H9 (cell line): ENCODE measurements around the gene CKS1B. TPM values are rescaled to one million over a fixed set of nuclear protein-coding genes. Genes with fewer than 3 reads are reported as not detected.

Source experiments
- DNase-seq: peaks from one replicate; pipeline ENCODE4 v3.0.0-alpha.2; 2017
- H2AFZ ChIP-seq: one replicate; pipeline ENCODE4 v1.6.1; 2013; ENCODE audit warnings: mild to moderate bottlenecking, low read length, control low read depth, moderate library complexity
- H2AK5ac ChIP-seq: 2 replicates; pipeline ENCODE4 v1.6.1; 2013; ENCODE audit warnings: low read length, control low read depth, mixed read lengths; ENCODE audit not compliant: insufficient read length
- H2BK120ac ChIP-seq: one replicate; pipeline ENCODE4 v1.6.1; 2013; ENCODE audit warnings: low read depth, mild to moderate bottlenecking, low read length, control low read depth, inconsistent platforms; ENCODE audit not compliant: poor library complexity, severe bottlenecking
- H2BK12ac ChIP-seq: 2 replicates; pipeline ENCODE4 v1.6.1; 2013; ENCODE audit warnings: low read length, control low read depth, mixed read lengths, low read depth; ENCODE audit not compliant: insufficient read length
- H2BK15ac ChIP-seq: 2 replicates; pipeline ENCODE4 v1.6.1; 2013; ENCODE audit warnings: low read depth, low read length, control low read depth
- H2BK20ac ChIP-seq: one replicate; pipeline ENCODE4 v1.6.1; 2013; ENCODE audit warnings: low read depth, mild to moderate bottlenecking, low read length, control low read depth, inconsistent platforms; ENCODE audit not compliant: poor library complexity, severe bottlenecking
- H2BK5ac ChIP-seq: 2 replicates; pipeline ENCODE4 v1.6.1; 2013; ENCODE audit warnings: low read length, control low read depth, mixed read lengths; ENCODE audit not compliant: insufficient read length
- H3K14ac ChIP-seq: 2 replicates; pipeline ENCODE4 v1.6.1; 2013; ENCODE audit warnings: low read length, control low read depth; ENCODE audit not compliant: insufficient read depth
- H3K18ac ChIP-seq: 2 replicates; pipeline ENCODE4 v1.6.1; 2013; ENCODE audit warnings: low read depth, mild to moderate bottlenecking, mixed read lengths, low read length, control low read depth; ENCODE audit not compliant: insufficient read length
- H3K23ac ChIP-seq: 2 replicates; pipeline ENCODE4 v1.6.1; 2013; ENCODE audit warnings: low read length, control low read depth, mixed read lengths, low read depth; ENCODE audit not compliant: insufficient read length
- H3K23me2 ChIP-seq: 2 replicates; pipeline ENCODE4 v1.6.1; 2013; ENCODE audit warnings: low read depth, mild to moderate bottlenecking, mixed read lengths, low read length, control low read depth; ENCODE audit not compliant: insufficient read length, poor library complexity, severe bottlenecking
- H3K27ac ChIP-seq: 2 replicates; pipeline ENCODE4 v1.5.1; 2013; ENCODE audit warnings: low read length, control low read depth, mixed read lengths, low read depth; ENCODE audit not compliant: insufficient read length
- H3K27me3 ChIP-seq: 2 replicates; pipeline ENCODE4 v1.6.1; 2013; ENCODE audit warnings: low read length, control low read depth, inconsistent platforms; ENCODE audit not compliant: insufficient read depth
- H3K4ac ChIP-seq: 2 replicates; pipeline ENCODE4 v1.6.1; 2013; ENCODE audit warnings: low read depth, mild to moderate bottlenecking, control low read depth, inconsistent platforms, low read length, moderate library complexity
- H3K4me1 ChIP-seq: 2 replicates; pipeline ENCODE4 v1.6.1; 2013; ENCODE audit warnings: low read length, control low read depth, inconsistent platforms; ENCODE audit not compliant: insufficient read depth
- H3K4me2 ChIP-seq: 2 replicates; pipeline ENCODE4 v1.6.1; 2013; ENCODE audit warnings: low read length, control low read depth, mixed read lengths; ENCODE audit not compliant: insufficient read length, insufficient read depth
- H3K56ac ChIP-seq: 2 replicates; pipeline ENCODE4 v1.6.1; 2013; ENCODE audit warnings: low read depth, mild to moderate bottlenecking, mixed read lengths, low read length, control low read depth; ENCODE audit not compliant: insufficient read length
- H3K79me1 ChIP-seq: 2 replicates; pipeline ENCODE4 v1.6.1; 2013; ENCODE audit warnings: low read depth, mild to moderate bottlenecking, moderate library complexity, low read length, control low read depth, inconsistent platforms; ENCODE audit not compliant: insufficient read depth, poor library complexity, severe bottlenecking
- H3K79me2 ChIP-seq: 2 replicates; pipeline ENCODE4 v1.6.1; 2013; ENCODE audit warnings: low read length, control low read depth, inconsistent platforms; ENCODE audit not compliant: insufficient read depth
- H3K9ac ChIP-seq: 2 replicates; pipeline ENCODE4 v1.6.1; 2013; ENCODE audit warnings: low read length, control low read depth, mixed read lengths; ENCODE audit not compliant: insufficient read length; ENCODE audit errors: extremely low read depth
- H3K9me3 ChIP-seq: one replicate; pipeline ENCODE4 v1.6.1; 2013; ENCODE audit warnings: low read depth, low read length, inconsistent platforms; ENCODE audit not compliant: control insufficient read depth
- H3T11ph ChIP-seq: one replicate; pipeline ENCODE4 v1.6.1; 2013; ENCODE audit warnings: mild to moderate bottlenecking, low read length, control low read depth, inconsistent platforms
- H4K20me1 ChIP-seq: one replicate; pipeline ENCODE4 v1.6.1; 2013; ENCODE audit not compliant: control insufficient read depth, insufficient read length, insufficient read depth
- H4K5ac ChIP-seq: 2 replicates; pipeline ENCODE4 v1.6.1; 2013; ENCODE audit warnings: low read depth, mild to moderate bottlenecking, mixed read lengths, low read length, control low read depth; ENCODE audit not compliant: insufficient read length
- H4K8ac ChIP-seq: replicated peaks from 2 replicates; pipeline ENCODE4 v1.6.1; 2013; ENCODE audit warnings: low read length, control low read depth, mixed read lengths, low read depth; ENCODE audit not compliant: insufficient read length
- H4K91ac ChIP-seq: 2 replicates; pipeline ENCODE4 v1.6.1; 2013; ENCODE audit warnings: low read depth, mild to moderate bottlenecking, moderate library complexity, mixed read lengths, low read length, control low read depth; ENCODE audit not compliant: insufficient read length
- H3K27ac Mint-ChIP-seq, 3 experiments: 2 replicates in 2 of 3; 3 replicates in 1 of 3; pipeline ENCODE4 v1.8.0; 2020 to 2021; ENCODE audit warnings: mixed read lengths in 3 of 3, mild to moderate bottlenecking in 1 of 3, moderate library complexity in 1 of 3
- H3K27me3 Mint-ChIP-seq: 2 replicates; pipeline ENCODE4 v1.8.0; 2021; ENCODE audit warnings: low read depth, mild to moderate bottlenecking, moderate library complexity, mixed read lengths
- H3K36me3 Mint-ChIP-seq, 3 experiments: 2 replicates in 2 of 3; 3 replicates in 1 of 3; pipeline ENCODE4 v1.8.0; 2020 to 2021; ENCODE audit warnings: low read depth in 3 of 3, mixed read lengths in 3 of 3; ENCODE audit not compliant: insufficient read depth in 1 of 3
- H3K4me1 Mint-ChIP-seq, 2 experiments: 2 replicates each; pipeline ENCODE4 v1.8.0; 2020; ENCODE audit warnings: mixed read lengths in 2 of 2
- H3K4me3 Mint-ChIP-seq, 2 experiments: 2 replicates in 1 of 2; 3 replicates in 1 of 2; pipeline ENCODE4 v1.8.0; 2020 to 2021; ENCODE audit warnings: mild to moderate bottlenecking in 2 of 2, mixed read lengths in 2 of 2, moderate library complexity in 1 of 2
- H3K9me3 Mint-ChIP-seq, 2 experiments: 2 replicates in 1 of 2; 3 replicates in 1 of 2; pipeline ENCODE4 v1.8.0; 2020; ENCODE audit warnings: mild to moderate bottlenecking in 2 of 2, mixed read lengths in 2 of 2, moderate library complexity in 1 of 2
- WGBS: extraction: QIAGEN DNeasy Blood & Tissue Kit; methylation state at CpG from one replicate; pipeline ENCODE4 v1.1.7; 2013; ENCODE audit warnings: missing lambda C conversion rate, low lambda C conversion rate, mixed read lengths; ENCODE audit not compliant: insufficient read length; ENCODE audit errors: extremely low coverage; 5-methylcytosine and 5-hydroxymethylcytosine counted together
- total RNA-seq: library from RNA; stranded (reverse); gene quantifications from 2 replicates; pipeline ENCODE4 v1.2.1, GENCODE V29; 2021
- TF ChIP-seq, protein P1 (sequence below): fragments of 200-600 bp; sonication (generic); conservative IDR thresholded peaks from 3 replicates; pipeline ENCODE4 v1.8.0; 2021; ENCODE audit warnings: antibody characterized with exemption, mild to moderate bottlenecking

Gene CKS1B
- total RNA-seq, 1 experiment from 2014 or later, result 279 TPM

DNA sequence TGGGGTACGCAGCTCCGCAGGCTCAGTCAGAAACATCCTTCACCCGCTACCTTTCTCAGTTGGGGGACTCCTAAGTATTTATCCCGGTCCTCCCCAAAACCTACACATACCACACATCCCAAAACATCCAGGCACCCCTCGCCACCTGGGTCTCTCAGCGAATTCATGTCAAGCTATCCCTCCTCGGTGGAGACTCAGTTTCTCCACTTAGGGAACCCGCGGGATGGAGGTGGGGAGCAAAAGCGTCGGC lies 26.9 kb downstream of the CKS1B start:
- Histone ChIP-seq H3K4me1 (peaks cover 5% of the 10 kb centered on the region; the same call in 1 of the 2 replicates), H3K23me2 (peaks cover 26% of the 10 kb centered on the region), H3K4me2 (peak overlapping the region; percentile 90), H2AK5ac (no peak overlapping the region), H4K5ac (no peak overlapping the region), H4K20me1 (no peaks in the 10 kb centered on the region), H3K9me3 (no peaks in the 10 kb centered on the region), H3K79me1 (no peaks in the 10 kb centered on the region), H3K14ac (no peak overlapping the region), H3K4ac (no peak overlapping the region), H3K56ac (no peak overlapping the region), H4K91ac (no peak overlapping the region), H4K8ac (no peak overlapping the region), H3K9ac (no peak overlapping the region), H3K23ac (no peak overlapping the region), H3K27ac (no peak overlapping the region), H2BK120ac (no peak overlapping the region), H3K79me2 (no peaks in the 10 kb centered on the region; the same call in 1 of the 2 replicates), H2AFZ (no peak overlapping the region), H3K27me3 (no peaks in the 10 kb centered on the region), H3K18ac (no peak overlapping the region), H3T11ph (no peak overlapping the region), H2BK20ac (no peak overlapping the region), H2BK5ac (no peak overlapping the region), H2BK12ac (no peak overlapping the region), H2BK15ac (no peak overlapping the region)
- H3K36me3 Mint-ChIP-seq, result no peaks in the 10 kb centered on the region; a peak in 2 of 7 replicates
- H3K27me3 Mint-ChIP-seq, result peaks cover 3% of the 10 kb centered on the region
- peaks cover 0 to 2% of the 10 kb centered on the region in 2 experiments; a peak in 3 of 5 replicates for H3K9me3 Mint-ChIP-seq
- no CpG with 5 or more reads among the region's 11 CpGs for WGBS
- no peak for DNase-seq
- TF ChIP-seq, protein P1, sequence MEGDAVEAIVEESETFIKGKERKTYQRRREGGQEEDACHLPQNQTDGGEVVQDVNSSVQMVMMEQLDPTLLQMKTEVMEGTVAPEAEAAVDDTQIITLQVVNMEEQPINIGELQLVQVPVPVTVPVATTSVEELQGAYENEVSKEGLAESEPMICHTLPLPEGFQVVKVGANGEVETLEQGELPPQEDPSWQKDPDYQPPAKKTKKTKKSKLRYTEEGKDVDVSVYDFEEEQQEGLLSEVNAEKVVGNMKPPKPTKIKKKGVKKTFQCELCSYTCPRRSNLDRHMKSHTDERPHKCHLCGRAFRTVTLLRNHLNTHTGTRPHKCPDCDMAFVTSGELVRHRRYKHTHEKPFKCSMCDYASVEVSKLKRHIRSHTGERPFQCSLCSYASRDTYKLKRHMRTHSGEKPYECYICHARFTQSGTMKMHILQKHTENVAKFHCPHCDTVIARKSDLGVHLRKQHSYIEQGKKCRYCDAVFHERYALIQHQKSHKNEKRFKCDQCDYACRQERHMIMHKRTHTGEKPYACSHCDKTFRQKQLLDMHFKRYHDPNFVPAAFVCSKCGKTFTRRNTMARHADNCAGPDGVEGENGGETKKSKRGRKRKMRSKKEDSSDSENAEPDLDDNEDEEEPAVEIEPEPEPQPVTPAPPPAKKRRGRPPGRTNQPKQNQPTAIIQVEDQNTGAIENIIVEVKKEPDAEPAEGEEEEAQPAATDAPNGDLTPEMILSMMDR, result no peak
- H3K27ac Mint-ChIP-seq, result peak overlapping the region in 1 of 3 experiments; percentile 84; a peak in 2 of 7 replicates
- peaks cover 29 to 43% of the 10 kb centered on the region in 2 experiments for H3K4me1 Mint-ChIP-seq
- H3K4me3 Mint-ChIP-seq, result peak overlapping the region; percentile 93 to 97
